RKO (cell line): ENCODE results near the gene PMEL.
"Not testable (repeated sequence)": the region's sequence is repeated elsewhere in the genome, so short reads cannot be mapped to it uniquely, and the experiment has no call there.

Source experiments
- DNase-seq: peaks from one replicate; pipeline ENCODE4 v3.0.0-alpha.2; 2016; ENCODE audit warnings: low spot score

The PMEL gene

GRCh38 chr12:55965941-55966407, at the start of gene PMEL:
Gene PMEL (minus strand): TSS chr12:55966042. CDS start chr12:55966011, 31 bp downstream.
- no peak for DNase-seq

GRCh38 chr12:56014205-56014604, 48.4 kb upstream of the PMEL start:
- no peak for DNase-seq

GRCh38 chr12:56013482-56013881, 47.6 kb upstream of the PMEL start:
- DNase-seq: no peak

- DNase-seq: no peak
Observed at GRCh38 chr12:56011509-56012090, 45.8 kb upstream of the PMEL start.

GRCh38 chr12:56010111-56010570, 44.3 kb upstream of the PMEL start:
- no peak for DNase-seq

- peak; percentile 19 for DNase-seq
Observed at GRCh38 chr12:56007564-56008559, 42.0 kb upstream of the PMEL start.

- no peak for DNase-seq
Observed at GRCh38 chr12:56004211-56004610, 38.4 kb upstream of the PMEL start.

GRCh38 chr12:56003376-56003775, 37.5 kb upstream of the PMEL start:
- not testable (repeated sequence) for DNase-seq

- no peak for DNase-seq
Observed at GRCh38 chr12:56001487-56002100, 35.8 kb upstream of the PMEL start.

- DNase-seq: not testable (repeated sequence)
Observed at GRCh38 chr12:55999999-56000540, 34.2 kb upstream of the PMEL start.

GRCh38 chr12:55999522-55999921, 33.7 kb upstream of the PMEL start:
- DNase-seq: not testable (repeated sequence)

- DNase-seq: no peak
Observed at GRCh38 chr12:55997535-55997859, 31.7 kb upstream of the PMEL start.

GRCh38 chr12:55996715-55997534, 31.1 kb upstream of the PMEL start, which contains the start of gene SUOX:
Gene SUOX (plus strand): TSS chr12:55997276. CDS start chr12:56002222, 4,946 bp downstream.
- DNase-seq: peak; percentile 98

- DNase-seq: peak; percentile 83
Observed at GRCh38 chr12:55996201-55996714, 30.4 kb upstream of the PMEL start.

GRCh38 chr12:55995366-55995765, 29.5 kb upstream of the PMEL start:
- DNase-seq: no peak

- no peak for DNase-seq
Observed at GRCh38 chr12:55993230-55993853, 27.5 kb upstream of the PMEL start.

GRCh38 chr12:55991110-55991509, 25.3 kb upstream of the PMEL start:
- DNase-seq: no peak

- not testable (repeated sequence) for DNase-seq
Observed at GRCh38 chr12:55985976-55986375, 20.1 kb upstream of the PMEL start.

GRCh38 chr12:55985341-55985740, 19.5 kb upstream of the PMEL start:
- no peak for DNase-seq

GRCh38 chr12:55984861-55985260, 19.0 kb upstream of the PMEL start:
- no peak for DNase-seq
